ENCODE measurements around the gene TBX15. TPM values are rescaled to one million over a fixed set of nuclear protein-coding genes. Genes with fewer than 3 reads are reported as not detected.

TBX15 gene
- polyA plus RNA-seq, 3 donors from 2014 or later, result not detected

Other genes with a start within 250 kb of the TBX15 start
- 10 to 100 TPM in 1 of 3 donors, 1 to 10 TPM in 2; 6.5 to 10.6 (median 9.5) TPM for gene WARS2, start 152.3 kb upstream of the TBX15 start, polyA plus RNA-seq